Loucy (cell line): ENCODE measurements around the gene SRSF9.

Source experiments
- H2AFZ ChIP-seq: fragments of 200-600 bp; sonication (generic); 2 replicates; pipeline ENCODE4 v1.6.0; 2016; ENCODE audit warnings: antibody characterized with exemption, mild to moderate bottlenecking, low read length, moderate library complexity
- H3F3A ChIP-seq: fragments of 200-600 bp; 2 replicates; pipeline ENCODE4 v1.6.0; 2016; ENCODE audit warnings: antibody characterized with exemption, low read depth, mild to moderate bottlenecking
- H3K27me3 ChIP-seq: fragments of 200-600 bp; sonication (generic); 2 replicates; pipeline ENCODE4 v1.6.1; 2014; ENCODE audit warnings: low read length, mild to moderate bottlenecking; ENCODE audit not compliant: insufficient read depth, poor library complexity, severe bottlenecking
- H3K36me3 ChIP-seq: fragments of 200-600 bp; sonication (generic); 2 replicates; pipeline ENCODE4 v1.6.1; 2016; ENCODE audit warnings: low read length; ENCODE audit not compliant: insufficient read depth
- H3K4me1 ChIP-seq: fragments of 200-600 bp; sonication (generic); 2 replicates; pipeline ENCODE4 v1.5.1; 2014; ENCODE audit warnings: low read length, mild to moderate bottlenecking; ENCODE audit not compliant: insufficient read depth, poor library complexity, severe bottlenecking
- H3K4me2 ChIP-seq: fragments of 200-600 bp; sonication (generic); 2 replicates; pipeline ENCODE4 v1.6.0; 2014; ENCODE audit warnings: antibody characterized with exemption, low read length, low read depth, mild to moderate bottlenecking; ENCODE audit not compliant: poor library complexity, severe bottlenecking
- H3K4me3 ChIP-seq: fragments of 200-600 bp; sonication (generic); 2 replicates; pipeline ENCODE4 v1.5.1; 2014; ENCODE audit warnings: low read length, mild to moderate bottlenecking, mixed read lengths; ENCODE audit not compliant: poor library complexity, severe bottlenecking
- H3K79me2 ChIP-seq: fragments of 200-600 bp; sonication (generic); 2 replicates; pipeline ENCODE4 v1.6.1; 2014; ENCODE audit warnings: low read length; ENCODE audit not compliant: insufficient read depth
- H3K9ac ChIP-seq: fragments of 200-600 bp; sonication (generic); 2 replicates; pipeline ENCODE4 v1.6.0; 2014; ENCODE audit warnings: mild to moderate bottlenecking, low read depth, low read length, moderate library complexity; ENCODE audit not compliant: poor library complexity, severe bottlenecking
- H3K9me2 ChIP-seq: fragments of 200-600 bp; sonication (generic); replicated peaks from 2 replicates; pipeline ENCODE4 v1.6.1; 2016; ENCODE audit warnings: low read depth, low read length, mixed read lengths
- H3K9me3 ChIP-seq: fragments of 200-600 bp; sonication (generic); 2 replicates; pipeline ENCODE4 v1.6.1; 2014; ENCODE audit warnings: mild to moderate bottlenecking, antibody characterized with exemption, low read length, low read depth; ENCODE audit not compliant: insufficient read depth
- H4K20me1 ChIP-seq: fragments of 200-600 bp; sonication (generic); 2 replicates; pipeline ENCODE4 v1.6.0; 2014; ENCODE audit warnings: antibody characterized with exemption, low read length, mild to moderate bottlenecking; ENCODE audit not compliant: insufficient read depth, poor library complexity, severe bottlenecking
- EZH2phosphoT487 ChIP-seq: fragments of 200-600 bp; IDR thresholded peaks from 2 replicates; pipeline ENCODE4 v1.6.1; 2018; ENCODE audit warnings: antibody characterized with exemption, mild to moderate bottlenecking, moderate library complexity, borderline replicate concordance
- TF ChIP-seq, protein P1 (sequence below): fragments of 200-600 bp; sonication (generic); conservative IDR thresholded peaks from 2 replicates; pipeline ENCODE4 v1.5.1; 2014; ENCODE audit warnings: mild to moderate bottlenecking, antibody characterized with exemption, low read length

SRSF9 gene

GRCh38 chr12:120480211-120480610 is 10.7 kb upstream of the SRSF9 start:
- H2AFZ ChIP-seq: no peak overlapping the region
- H3K4me2 ChIP-seq: peak overlapping the region; percentile 23
- no peak overlapping the region for H3K9ac ChIP-seq
- no peaks in the 10 kb centered on the region for H3K79me2 ChIP-seq
- H4K20me1 ChIP-seq: no peaks in the 10 kb centered on the region
- no peaks in the 10 kb centered on the region for H3K27me3 ChIP-seq
- H3K4me1 ChIP-seq: peaks cover 23% of the 10 kb centered on the region
- H3K9me3 ChIP-seq: no peaks in the 10 kb centered on the region
- H3K9me2 ChIP-seq: no peaks in the 10 kb centered on the region
- no peaks in the 10 kb centered on the region for H3K36me3 ChIP-seq
- H3F3A ChIP-seq: no peaks in the 10 kb centered on the region
- H3K4me3 ChIP-seq: no peak overlapping the region
- TF ChIP-seq, protein P1, sequence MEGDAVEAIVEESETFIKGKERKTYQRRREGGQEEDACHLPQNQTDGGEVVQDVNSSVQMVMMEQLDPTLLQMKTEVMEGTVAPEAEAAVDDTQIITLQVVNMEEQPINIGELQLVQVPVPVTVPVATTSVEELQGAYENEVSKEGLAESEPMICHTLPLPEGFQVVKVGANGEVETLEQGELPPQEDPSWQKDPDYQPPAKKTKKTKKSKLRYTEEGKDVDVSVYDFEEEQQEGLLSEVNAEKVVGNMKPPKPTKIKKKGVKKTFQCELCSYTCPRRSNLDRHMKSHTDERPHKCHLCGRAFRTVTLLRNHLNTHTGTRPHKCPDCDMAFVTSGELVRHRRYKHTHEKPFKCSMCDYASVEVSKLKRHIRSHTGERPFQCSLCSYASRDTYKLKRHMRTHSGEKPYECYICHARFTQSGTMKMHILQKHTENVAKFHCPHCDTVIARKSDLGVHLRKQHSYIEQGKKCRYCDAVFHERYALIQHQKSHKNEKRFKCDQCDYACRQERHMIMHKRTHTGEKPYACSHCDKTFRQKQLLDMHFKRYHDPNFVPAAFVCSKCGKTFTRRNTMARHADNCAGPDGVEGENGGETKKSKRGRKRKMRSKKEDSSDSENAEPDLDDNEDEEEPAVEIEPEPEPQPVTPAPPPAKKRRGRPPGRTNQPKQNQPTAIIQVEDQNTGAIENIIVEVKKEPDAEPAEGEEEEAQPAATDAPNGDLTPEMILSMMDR: no peak
- no peak for TF ChIP-seq EZH2phosphoT487

DNA sequence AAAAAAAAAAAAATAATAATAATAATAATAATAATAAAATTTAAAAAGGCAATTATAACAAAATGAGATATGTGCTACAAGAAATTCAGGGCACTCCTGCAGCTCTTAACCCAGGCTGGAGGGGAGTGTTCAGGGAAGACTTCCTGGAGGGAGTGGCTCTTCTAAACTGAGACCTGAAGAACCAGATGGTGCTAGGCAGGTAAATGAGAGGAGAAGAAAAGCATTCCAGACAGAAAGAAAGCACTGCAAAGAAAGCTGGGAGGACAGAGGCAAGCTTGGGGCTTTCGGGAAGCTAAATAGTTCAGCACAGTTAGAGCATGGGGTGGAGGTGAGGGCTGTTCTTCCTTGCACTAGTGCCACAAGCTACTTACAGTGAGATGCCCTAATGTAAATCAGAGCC is 9.9 kb upstream of the SRSF9 start:
- no peaks in the 10 kb centered on the region for H3K9me3 ChIP-seq
- peaks cover 31% of the 10 kb centered on the region for H3K4me1 ChIP-seq
- no peak overlapping the region for H3K9ac ChIP-seq
- no peak overlapping the region for H3K4me3 ChIP-seq
- H3K9me2 ChIP-seq: no peaks in the 10 kb centered on the region
- TF ChIP-seq EZH2phosphoT487: no peak
- TF ChIP-seq, protein P1: no peak
- H3K27me3 ChIP-seq: no peaks in the 10 kb centered on the region
- H3F3A ChIP-seq: no peaks in the 10 kb centered on the region; the same call in 1 of the 2 replicates
- H3K36me3 ChIP-seq: no peaks in the 10 kb centered on the region
- no peak overlapping the region for H2AFZ ChIP-seq
- no peaks in the 10 kb centered on the region for H4K20me1 ChIP-seq
- no peaks in the 10 kb centered on the region for H3K79me2 ChIP-seq
- H3K4me2 ChIP-seq: no peak overlapping the region

GRCh38 chr12:120475643-120476042 is 6.1 kb upstream of the SRSF9 start:
- H3K27me3 ChIP-seq: no peaks in the 10 kb centered on the region
- no peaks in the 10 kb centered on the region; the same call in 1 of the 2 replicates for H3F3A ChIP-seq
- H3K36me3 ChIP-seq: no peaks in the 10 kb centered on the region
- peaks cover 19% of the 10 kb centered on the region for H3K79me2 ChIP-seq
- no peaks in the 10 kb centered on the region for H3K9me3 ChIP-seq
- TF ChIP-seq, protein P1: no peak
- no peak for TF ChIP-seq EZH2phosphoT487
- peaks cover 51% of the 10 kb centered on the region for H3K4me1 ChIP-seq
- H3K4me2 ChIP-seq: no peak overlapping the region
- H3K9ac ChIP-seq: peak overlapping the region; percentile 14
- peaks cover 4% of the 10 kb centered on the region for H4K20me1 ChIP-seq
- H3K4me3 ChIP-seq: no peak overlapping the region
- peak overlapping the region; percentile 0; the same call in 1 of the 2 replicates for H2AFZ ChIP-seq
- no peaks in the 10 kb centered on the region for H3K9me2 ChIP-seq
